WERI-Rb-1 (cell line): ENCODE measurements around the gene OR4D5.

Experiments used
- DNase-seq: peaks from one replicate; pipeline ENCODE4 v3.0.0-alpha.2; 2020
- H3K27ac ChIP-seq: fragments of 250-450 bp; sonication (Bioruptor Pico); 2 replicates; pipeline ENCODE4 v1.5.1; 2020; ENCODE audit warnings: mild to moderate bottlenecking, moderate library complexity
- H3K27me3 ChIP-seq: fragments of 250-450 bp; sonication (Bioruptor Pico); 2 replicates; pipeline ENCODE4 v1.5.1; 2021; ENCODE audit warnings: mild to moderate bottlenecking, low read depth, moderate library complexity; ENCODE audit not compliant: insufficient read depth, severe bottlenecking
- H3K36me3 ChIP-seq: fragments of 250-450 bp; sonication (Bioruptor Pico); 2 replicates; pipeline ENCODE4 v1.5.1; 2020; ENCODE audit warnings: mild to moderate bottlenecking, moderate library complexity
- H3K4me3 ChIP-seq: 2 replicates; pipeline ENCODE4 v1.5.1; 2011; ENCODE audit warnings: low read depth, mild to moderate bottlenecking, control low read depth, low read length
- H3K9me3 ChIP-seq: fragments of 250-450 bp; sonication (Bioruptor Pico); 2 replicates; pipeline ENCODE4 v1.5.1; 2021; ENCODE audit warnings: mild to moderate bottlenecking, moderate library complexity; ENCODE audit not compliant: severe bottlenecking
- TF ChIP-seq, protein P1 (sequence below): IDR thresholded peaks from 2 replicates; pipeline ENCODE4 v1.5.1; 2011; ENCODE audit warnings: low read depth, mild to moderate bottlenecking, control low read depth, inconsistent platforms, low read length

OR4D5 gene

GRCh38 chr11:123939317-123939716 lies at the start of gene OR4D5:
OR4D5 (plus strand) TSS chr11:123939617; CDS start chr11:123939617, 0 bp downstream.
- TF ChIP-seq, protein P1, sequence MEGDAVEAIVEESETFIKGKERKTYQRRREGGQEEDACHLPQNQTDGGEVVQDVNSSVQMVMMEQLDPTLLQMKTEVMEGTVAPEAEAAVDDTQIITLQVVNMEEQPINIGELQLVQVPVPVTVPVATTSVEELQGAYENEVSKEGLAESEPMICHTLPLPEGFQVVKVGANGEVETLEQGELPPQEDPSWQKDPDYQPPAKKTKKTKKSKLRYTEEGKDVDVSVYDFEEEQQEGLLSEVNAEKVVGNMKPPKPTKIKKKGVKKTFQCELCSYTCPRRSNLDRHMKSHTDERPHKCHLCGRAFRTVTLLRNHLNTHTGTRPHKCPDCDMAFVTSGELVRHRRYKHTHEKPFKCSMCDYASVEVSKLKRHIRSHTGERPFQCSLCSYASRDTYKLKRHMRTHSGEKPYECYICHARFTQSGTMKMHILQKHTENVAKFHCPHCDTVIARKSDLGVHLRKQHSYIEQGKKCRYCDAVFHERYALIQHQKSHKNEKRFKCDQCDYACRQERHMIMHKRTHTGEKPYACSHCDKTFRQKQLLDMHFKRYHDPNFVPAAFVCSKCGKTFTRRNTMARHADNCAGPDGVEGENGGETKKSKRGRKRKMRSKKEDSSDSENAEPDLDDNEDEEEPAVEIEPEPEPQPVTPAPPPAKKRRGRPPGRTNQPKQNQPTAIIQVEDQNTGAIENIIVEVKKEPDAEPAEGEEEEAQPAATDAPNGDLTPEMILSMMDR = no peak

DNA sequence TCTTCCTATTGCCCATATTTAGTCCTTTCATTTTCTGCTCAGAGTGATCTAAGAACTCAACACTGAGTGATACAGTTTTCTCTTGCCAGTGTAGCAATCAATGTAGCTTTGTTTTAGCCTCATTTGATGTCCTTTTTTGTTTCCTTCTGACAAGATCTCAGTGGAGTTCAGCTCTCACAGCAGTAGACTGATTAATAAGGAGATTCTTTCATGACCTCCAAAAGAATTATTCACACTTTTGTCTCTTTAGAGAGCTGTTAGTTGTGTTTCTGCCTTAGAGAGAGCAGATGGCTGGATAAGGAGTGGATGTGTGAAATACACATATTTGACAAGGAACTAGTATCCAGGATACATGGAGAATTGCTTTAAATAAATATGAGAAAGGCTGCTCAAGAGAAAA lies 47.4 kb upstream of the OR4D5 start:
- DNase-seq = no peak
- H3K36me3 ChIP-seq = no peaks in the 10 kb centered on the region
- TF ChIP-seq, protein P1 = no peak

More at GRCh38 chr11:123939317-123939716, at the start of gene OR4D5:
- Histone ChIP-seq H3K36me3 (no peaks in the 10 kb centered on the region), H3K27ac (no peak within 1 kb of the TSS), H3K4me3 (no peak within 1 kb of the TSS), H3K9me3 (no peaks in the 10 kb centered on the region), H3K27me3 (no peaks in the 10 kb centered on the region)
- no peak for DNase-seq

GRCh38 chr11:123899792-123900191 lies 39.6 kb upstream of the OR4D5 start:
- H3K4me3 ChIP-seq = no peak overlapping the region
- H3K27ac ChIP-seq = no peak overlapping the region
- TF ChIP-seq, protein P1 = no peak
- no peaks in the 10 kb centered on the region for H3K27me3 ChIP-seq
- H3K9me3 ChIP-seq = no peaks in the 10 kb centered on the region
- DNase-seq = no peak
- H3K36me3 ChIP-seq = no peaks in the 10 kb centered on the region

More for the DNA sequence above, 47.4 kb upstream of the OR4D5 start:
- no peak overlapping the region for H3K27ac ChIP-seq
- no peaks in the 10 kb centered on the region for H3K9me3 ChIP-seq
- no peak overlapping the region for H3K4me3 ChIP-seq
- H3K27me3 ChIP-seq = no peaks in the 10 kb centered on the region

DNA sequence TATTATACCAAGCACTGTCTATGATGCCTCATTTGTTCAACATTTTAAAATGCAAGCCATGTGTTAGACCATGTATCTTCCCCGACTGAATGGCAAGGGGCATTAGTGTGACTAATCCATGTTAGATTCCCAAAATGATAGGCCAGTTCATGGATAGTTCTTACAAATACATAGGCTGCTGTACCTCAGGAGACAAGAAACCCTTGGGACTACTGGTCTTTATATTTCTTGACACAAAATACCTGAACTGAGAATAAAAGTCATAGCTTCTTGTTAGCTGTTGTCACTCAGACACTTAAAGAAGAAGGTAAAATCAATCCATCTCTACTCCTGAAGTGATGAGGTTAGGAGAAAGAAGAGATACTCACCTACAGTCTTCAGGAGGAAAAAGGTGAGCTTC lies 37.5 kb upstream of the OR4D5 start, which contains the start of gene OR8D4:
Gene OR8D4 (plus strand): TSS at position 301 of the 400 bp plus-strand sequence. CDS start 4,265 bp downstream, outside the sequence.
- TF ChIP-seq, protein P1 = no peak
- DNase-seq = no peak
- Histone ChIP-seq H3K27ac (no peak within 1 kb of the TSS), H3K9me3 (no peaks in the 10 kb centered on the region), H3K36me3 (no peaks in the 10 kb centered on the region), H3K27me3 (no peaks in the 10 kb centered on the region), H3K4me3 (no peak within 1 kb of the TSS)

DNA sequence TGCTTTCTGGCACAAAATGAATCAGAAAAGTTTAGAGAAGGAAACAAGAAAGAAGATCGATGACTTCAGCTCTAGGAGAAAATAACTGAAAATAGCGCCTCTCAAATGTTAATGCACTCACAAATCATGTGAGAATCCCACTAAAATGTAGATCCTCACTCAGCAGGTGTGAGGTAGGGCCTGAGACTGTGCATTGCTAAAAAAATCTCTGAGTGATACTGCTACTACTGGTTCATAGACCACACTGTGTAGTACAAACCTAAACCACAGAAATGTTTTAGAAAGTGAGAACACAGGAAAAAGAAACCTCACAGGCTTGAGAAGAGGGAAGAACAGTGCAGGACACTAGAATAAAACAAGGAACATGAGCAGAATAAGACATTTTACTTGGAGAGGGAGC lies 35.5 kb upstream of the OR4D5 start:
- no peaks in the 10 kb centered on the region for H3K9me3 ChIP-seq
- no peaks in the 10 kb centered on the region for H3K36me3 ChIP-seq
- DNase-seq = no peak
- TF ChIP-seq, protein P1 = no peak
- no peak overlapping the region for H3K27ac ChIP-seq
- H3K27me3 ChIP-seq = no peaks in the 10 kb centered on the region
- H3K4me3 ChIP-seq = no peak overlapping the region

DNA sequence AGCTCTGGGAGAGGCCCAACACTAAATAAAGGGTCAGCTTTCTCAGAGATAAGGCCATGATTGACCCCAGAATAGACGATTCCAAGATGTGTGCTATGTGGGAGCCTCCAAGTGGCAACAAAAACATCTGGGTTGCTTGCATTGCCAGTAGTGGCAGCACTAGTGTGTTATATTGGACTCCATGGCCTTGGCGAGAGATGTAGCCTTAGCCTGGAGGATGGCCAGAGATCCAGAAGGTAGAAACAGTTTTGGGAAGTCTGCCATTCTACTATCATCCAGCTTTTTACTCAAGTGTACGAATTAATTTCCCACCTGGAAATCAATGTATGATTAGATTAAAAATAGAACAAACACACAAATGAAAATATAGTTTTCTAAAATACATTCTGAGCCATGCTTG lies 34.5 kb upstream of the OR4D5 start:
- Histone ChIP-seq H3K9me3 (no peaks in the 10 kb centered on the region), H3K36me3 (no peaks in the 10 kb centered on the region), H3K4me3 (no peak overlapping the region), H3K27ac (no peak overlapping the region), H3K27me3 (no peaks in the 10 kb centered on the region)
- DNase-seq = no peak
- TF ChIP-seq, protein P1 = no peak
